Measurements from ENCODE around the gene LAMB2.

DNA sequence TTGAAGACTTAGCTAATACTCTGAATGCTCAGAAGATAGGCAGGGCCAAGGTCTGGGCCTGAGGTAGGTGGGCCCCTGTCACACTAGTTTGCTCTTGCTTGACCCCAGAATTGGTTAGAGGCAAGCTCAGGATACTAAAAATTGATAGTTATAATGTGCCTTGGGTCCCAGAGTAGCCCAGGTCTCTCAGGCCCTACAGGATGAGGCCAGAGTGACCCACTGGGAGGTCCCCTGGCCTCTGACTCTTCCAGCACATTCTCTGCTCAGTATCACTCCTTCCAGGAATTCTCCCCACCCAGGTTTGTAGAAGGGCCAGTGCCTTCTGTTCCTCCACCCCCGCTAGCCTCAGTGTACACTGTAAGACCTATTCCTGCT, 37.9 kb upstream of the LAMB2 start:
- TF ChIP-seq, protein P1, sequence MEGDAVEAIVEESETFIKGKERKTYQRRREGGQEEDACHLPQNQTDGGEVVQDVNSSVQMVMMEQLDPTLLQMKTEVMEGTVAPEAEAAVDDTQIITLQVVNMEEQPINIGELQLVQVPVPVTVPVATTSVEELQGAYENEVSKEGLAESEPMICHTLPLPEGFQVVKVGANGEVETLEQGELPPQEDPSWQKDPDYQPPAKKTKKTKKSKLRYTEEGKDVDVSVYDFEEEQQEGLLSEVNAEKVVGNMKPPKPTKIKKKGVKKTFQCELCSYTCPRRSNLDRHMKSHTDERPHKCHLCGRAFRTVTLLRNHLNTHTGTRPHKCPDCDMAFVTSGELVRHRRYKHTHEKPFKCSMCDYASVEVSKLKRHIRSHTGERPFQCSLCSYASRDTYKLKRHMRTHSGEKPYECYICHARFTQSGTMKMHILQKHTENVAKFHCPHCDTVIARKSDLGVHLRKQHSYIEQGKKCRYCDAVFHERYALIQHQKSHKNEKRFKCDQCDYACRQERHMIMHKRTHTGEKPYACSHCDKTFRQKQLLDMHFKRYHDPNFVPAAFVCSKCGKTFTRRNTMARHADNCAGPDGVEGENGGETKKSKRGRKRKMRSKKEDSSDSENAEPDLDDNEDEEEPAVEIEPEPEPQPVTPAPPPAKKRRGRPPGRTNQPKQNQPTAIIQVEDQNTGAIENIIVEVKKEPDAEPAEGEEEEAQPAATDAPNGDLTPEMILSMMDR (IDR thresholded peaks at IDR 0.05), result no peak
- no peak for TF ChIP-seq POLR2A (IDR thresholded peaks at IDR 0.05)

Data from Peyer's patch (tissue), 4 donors.